ENCODE data around the gene PVRIG.
A peak's percentile ranks its signal among the peaks of the same experiment; 100 is the strongest.

GRCh38 chr7:100189061-100189460, 30.7 kb upstream of the PVRIG start:
- TF ChIP-seq MYC (IDR thresholded peaks at IDR 0.05; ENCODE audit: low read depth, low read length) (no peak), POLR2A (IDR thresholded peaks at IDR 0.05; ENCODE audit: extremely low read depth, insufficient read length) (no peak), CTCF (IDR thresholded peaks at IDR 0.05; ENCODE audit: low read depth, low read length) (peak; percentile 6)

All from NB4 (cell line).